Retinal pigment epithelial cell (primary cell): ENCODE results near the gene TMEM123.

Experiments used
- DNase-seq: peaks from one replicate; pipeline ENCODE4 v3.0.0-alpha.2; 2010; ENCODE audit warnings: low read depth
- H3K4me3 ChIP-seq: 2 replicates; pipeline ENCODE4 v1.5.1; 2011; ENCODE audit warnings: mild to moderate bottlenecking, low read length, control low read depth, moderate library complexity
- TF ChIP-seq, protein P1 (sequence below): conservative IDR thresholded peaks from 2 replicates; pipeline ENCODE4 v1.5.1; 2011; ENCODE audit warnings: low read depth, low read length, control low read depth, inconsistent platforms

TMEM123 gene

DNA sequence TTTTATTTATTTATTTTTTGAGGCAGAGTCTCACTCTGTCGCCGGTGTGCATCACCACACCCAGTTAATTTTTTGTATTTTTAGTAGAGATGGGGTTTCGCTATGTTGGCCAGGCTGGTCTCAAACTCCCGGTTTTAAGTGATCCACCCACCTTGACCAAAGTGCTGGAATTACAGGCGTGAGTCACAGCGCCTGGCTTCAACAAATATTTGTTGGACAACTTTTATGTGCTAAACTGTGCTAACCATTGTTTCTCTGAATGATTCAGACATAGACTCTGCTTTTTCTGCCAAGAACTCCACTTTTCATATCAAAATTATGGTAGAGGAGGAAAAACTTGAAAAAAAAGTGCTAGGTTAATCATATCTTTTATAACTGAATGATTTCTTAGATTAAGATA, 41.7 kb upstream of the TMEM123 start:
- H3K4me3 ChIP-seq = no peak overlapping the region
- DNase-seq = peak; percentile 65
- TF ChIP-seq, protein P1, sequence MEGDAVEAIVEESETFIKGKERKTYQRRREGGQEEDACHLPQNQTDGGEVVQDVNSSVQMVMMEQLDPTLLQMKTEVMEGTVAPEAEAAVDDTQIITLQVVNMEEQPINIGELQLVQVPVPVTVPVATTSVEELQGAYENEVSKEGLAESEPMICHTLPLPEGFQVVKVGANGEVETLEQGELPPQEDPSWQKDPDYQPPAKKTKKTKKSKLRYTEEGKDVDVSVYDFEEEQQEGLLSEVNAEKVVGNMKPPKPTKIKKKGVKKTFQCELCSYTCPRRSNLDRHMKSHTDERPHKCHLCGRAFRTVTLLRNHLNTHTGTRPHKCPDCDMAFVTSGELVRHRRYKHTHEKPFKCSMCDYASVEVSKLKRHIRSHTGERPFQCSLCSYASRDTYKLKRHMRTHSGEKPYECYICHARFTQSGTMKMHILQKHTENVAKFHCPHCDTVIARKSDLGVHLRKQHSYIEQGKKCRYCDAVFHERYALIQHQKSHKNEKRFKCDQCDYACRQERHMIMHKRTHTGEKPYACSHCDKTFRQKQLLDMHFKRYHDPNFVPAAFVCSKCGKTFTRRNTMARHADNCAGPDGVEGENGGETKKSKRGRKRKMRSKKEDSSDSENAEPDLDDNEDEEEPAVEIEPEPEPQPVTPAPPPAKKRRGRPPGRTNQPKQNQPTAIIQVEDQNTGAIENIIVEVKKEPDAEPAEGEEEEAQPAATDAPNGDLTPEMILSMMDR = no peak

GRCh38 chr11:102493524-102493923, 41.0 kb upstream of the TMEM123 start:
- H3K4me3 ChIP-seq = no peak overlapping the region
- TF ChIP-seq, protein P1 = no peak
- DNase-seq = peak; percentile 82

DNA sequence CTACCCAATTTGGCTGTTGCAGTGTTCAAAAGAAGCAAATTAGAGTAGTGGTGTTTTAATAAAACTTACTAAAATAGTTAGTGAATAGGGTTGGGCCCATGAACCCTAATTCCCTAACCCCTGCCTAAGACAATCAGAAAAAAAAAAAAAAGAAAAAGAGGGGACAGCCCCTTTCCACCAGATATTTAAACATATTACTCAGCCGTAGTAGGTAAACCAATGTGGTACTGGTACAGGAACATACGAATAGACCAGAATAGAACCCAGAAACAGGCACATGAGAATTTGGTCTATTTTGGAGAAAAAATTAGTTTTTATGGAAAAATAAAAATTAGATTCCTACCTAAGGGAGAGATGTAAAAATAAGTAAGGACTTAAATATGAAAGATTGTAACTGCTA, 39.4 kb upstream of the TMEM123 start:
- DNase-seq = no peak
- TF ChIP-seq, protein P1 = no peak
- H3K4me3 ChIP-seq = no peak overlapping the region

- H3K4me3 ChIP-seq = no peak overlapping the region
- TF ChIP-seq, protein P1 = no peak
- no peak for DNase-seq
Observed at GRCh38 chr11:102489186-102490145, 36.9 kb upstream of the TMEM123 start.

DNA sequence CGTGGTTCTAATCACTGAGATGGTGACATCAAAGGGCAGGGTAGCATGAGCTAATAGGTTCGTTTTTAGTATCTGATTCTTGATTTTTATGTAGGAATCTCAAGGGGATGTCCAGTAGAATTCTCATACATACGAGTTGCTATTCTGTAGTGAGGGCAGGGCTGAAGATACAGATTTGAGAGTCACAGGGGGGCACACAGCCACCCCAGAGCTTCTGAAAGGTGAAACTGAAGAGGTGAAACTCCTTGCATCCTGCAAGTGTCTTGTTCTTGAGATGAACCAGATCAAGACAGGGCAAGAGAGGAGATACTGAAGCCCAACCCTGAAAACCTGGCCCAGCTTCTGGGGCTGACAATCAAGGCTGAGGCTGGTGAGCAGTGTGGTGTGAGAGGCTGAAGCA, 35.6 kb upstream of the TMEM123 start:
- TF ChIP-seq, protein P1 = no peak
- H3K4me3 ChIP-seq = no peak overlapping the region
- no peak for DNase-seq

GRCh38 chr11:102487214-102487613, 34.6 kb upstream of the TMEM123 start:
- DNase-seq = no peak
- H3K4me3 ChIP-seq = no peak overlapping the region
- TF ChIP-seq, protein P1 = no peak

DNA sequence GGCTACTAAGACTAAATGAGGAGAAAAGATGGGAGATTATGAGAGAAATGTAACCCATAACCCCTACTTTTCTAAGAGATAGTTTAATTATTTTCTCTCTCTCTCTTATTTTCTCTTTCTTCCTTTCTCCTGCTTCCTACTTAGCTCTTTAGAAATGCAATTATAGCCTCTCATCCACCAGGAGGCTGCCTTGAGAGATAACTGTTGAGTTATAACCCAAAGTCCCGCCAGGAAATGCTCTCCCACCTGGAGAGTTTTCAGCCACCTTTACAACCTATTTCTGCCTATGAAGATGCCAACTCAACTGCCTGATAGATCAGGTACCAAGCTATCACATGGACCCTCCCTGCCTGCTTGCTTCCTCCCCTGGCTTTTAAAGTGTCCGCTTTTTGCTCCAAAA, 34.0 kb upstream of the TMEM123 start:
- TF ChIP-seq, protein P1 = no peak
- no peak overlapping the region for H3K4me3 ChIP-seq
- no peak for DNase-seq
